ENCODE results near the gene TMPRSS9. TPM values are rescaled to one million over a fixed set of nuclear protein-coding genes. Genes with fewer than 3 reads are reported as not detected.

TMPRSS9 gene
- total and polyA plus RNA-seq, 2 of the 13 experiments (the other 11 are each of a cell fraction or from before 2014, with no cell fraction given) = 2.5 to 5.2 TPM

DNA sequence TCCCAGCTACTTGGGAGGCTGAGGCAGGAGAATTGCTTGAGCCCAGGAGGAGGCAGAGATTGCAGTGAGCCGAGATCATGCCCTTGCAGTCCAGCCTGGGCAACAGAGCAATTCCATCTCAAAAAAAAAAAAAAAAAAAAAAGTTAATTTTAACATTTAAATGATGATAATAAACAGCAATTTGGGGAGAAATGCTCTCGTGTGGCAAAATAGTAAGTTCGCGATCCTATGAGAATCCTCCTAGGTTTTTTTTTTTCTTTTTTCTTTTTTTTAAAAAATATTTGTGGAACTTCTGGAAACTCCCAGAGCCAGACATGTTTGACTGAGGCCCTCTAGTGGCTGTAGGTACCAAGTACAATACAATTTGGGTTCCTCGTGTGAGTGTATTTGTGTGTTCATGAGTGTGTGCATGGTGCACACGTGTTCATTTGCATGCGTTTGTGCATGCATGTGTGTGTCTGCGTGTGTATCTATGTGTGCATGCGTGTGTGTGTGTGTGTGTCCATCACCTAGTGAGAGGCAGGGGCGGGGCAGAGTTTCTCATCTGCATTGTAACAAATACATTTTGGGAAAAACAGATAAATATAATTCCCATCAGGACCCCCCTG, 31.2 kb downstream of the TMPRSS9 start (continued):
- TF ChIP-seq SIN3A (IDR thresholded peaks at IDR 0.05; ENCODE audit: borderline replicate concordance, low read depth, low read length) (no peak), ZNF570 (CRISPR knock-in tag; IDR thresholded peaks at IDR 0.05; ENCODE audit: borderline replicate concordance) (no peak), ZNF468 (CRISPR knock-in tag; IDR thresholded peaks at IDR 0.05) (no peak), MXI1 (IDR thresholded peaks at IDR 0.05; ENCODE audit: borderline replicate concordance, low read depth, low read length) (peak; percentile 55; the same call in 1 of the 3 replicates), KDM2A (CRISPR knock-in tag; IDR thresholded peaks at IDR 0.05; ENCODE audit: borderline replicate concordance, low read depth) (no peak), ZNF180 (CRISPR knock-in tag; IDR thresholded peaks at IDR 0.05; ENCODE audit: borderline replicate concordance, low read depth) (no peak), SMC3 (IDR thresholded peaks at IDR 0.05; ENCODE audit: low read length) (peak; percentile 61), FOXK2 (IDR thresholded peaks at IDR 0.05) (no peak), RAD21 (CRISPR knock-in tag; IDR thresholded peaks at IDR 0.05) (no peak), ZNF143 (CRISPR knock-in tag; IDR thresholded peaks at IDR 0.05) (no peak), ZNF460 (CRISPR knock-in tag; IDR thresholded peaks at IDR 0.05; ENCODE audit: borderline replicate concordance) (no peak; the same call in 1 of the 2 replicates), CBX5 (CRISPR knock-in tag; IDR thresholded peaks at IDR 0.05; ENCODE audit: borderline replicate concordance) (0 out of 2 replicates have a peak, but pooled peaks have one; percentile 23), FOXO1 (CRISPR knock-in tag; IDR thresholded peaks at IDR 0.05) (no peak)
- TF ChIP-seq, protein P1, sequence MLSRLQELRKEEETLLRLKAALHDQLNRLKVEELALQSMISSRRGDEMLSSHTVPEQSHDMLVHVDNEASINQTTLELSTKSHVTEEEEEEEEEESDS (CRISPR knock-in tag; IDR thresholded peaks at IDR 0.05; ENCODE audit: borderline replicate concordance) = no peak
- TF ChIP-seq, protein P2, sequence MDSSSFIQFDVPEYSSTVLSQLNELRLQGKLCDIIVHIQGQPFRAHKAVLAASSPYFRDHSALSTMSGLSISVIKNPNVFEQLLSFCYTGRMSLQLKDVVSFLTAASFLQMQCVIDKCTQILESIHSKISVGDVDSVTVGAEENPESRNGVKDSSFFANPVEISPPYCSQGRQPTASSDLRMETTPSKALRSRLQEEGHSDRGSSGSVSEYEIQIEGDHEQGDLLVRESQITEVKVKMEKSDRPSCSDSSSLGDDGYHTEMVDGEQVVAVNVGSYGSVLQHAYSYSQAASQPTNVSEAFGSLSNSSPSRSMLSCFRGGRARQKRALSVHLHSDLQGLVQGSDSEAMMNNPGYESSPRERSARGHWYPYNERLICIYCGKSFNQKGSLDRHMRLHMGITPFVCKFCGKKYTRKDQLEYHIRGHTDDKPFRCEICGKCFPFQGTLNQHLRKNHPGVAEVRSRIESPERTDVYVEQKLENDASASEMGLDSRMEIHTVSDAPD (CRISPR knock-in tag; IDR thresholded peaks at IDR 0.05) = no peak
- TF ChIP-seq, protein P3, sequence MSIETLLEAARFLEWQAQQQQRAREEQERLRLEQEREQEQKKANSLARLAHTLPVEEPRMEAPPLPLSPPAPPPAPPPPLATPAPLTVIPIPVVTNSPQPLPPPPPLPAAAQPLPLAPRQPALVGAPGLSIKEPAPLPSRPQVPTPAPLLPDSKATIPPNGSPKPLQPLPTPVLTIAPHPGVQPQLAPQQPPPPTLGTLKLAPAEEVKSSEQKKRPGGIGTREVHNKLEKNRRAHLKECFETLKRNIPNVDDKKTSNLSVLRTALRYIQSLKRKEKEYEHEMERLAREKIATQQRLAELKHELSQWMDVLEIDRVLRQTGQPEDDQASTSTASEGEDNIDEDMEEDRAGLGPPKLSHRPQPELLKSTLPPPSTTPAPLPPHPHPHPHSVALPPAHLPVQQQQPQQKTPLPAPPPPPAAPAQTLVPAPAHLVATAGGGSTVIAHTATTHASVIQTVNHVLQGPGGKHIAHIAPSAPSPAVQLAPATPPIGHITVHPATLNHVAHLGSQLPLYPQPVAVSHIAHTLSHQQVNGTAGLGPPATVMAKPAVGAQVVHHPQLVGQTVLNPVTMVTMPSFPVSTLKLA (IDR thresholded peaks at IDR 0.05) = peak; percentile 96
- TF ChIP-seq, protein P4, sequence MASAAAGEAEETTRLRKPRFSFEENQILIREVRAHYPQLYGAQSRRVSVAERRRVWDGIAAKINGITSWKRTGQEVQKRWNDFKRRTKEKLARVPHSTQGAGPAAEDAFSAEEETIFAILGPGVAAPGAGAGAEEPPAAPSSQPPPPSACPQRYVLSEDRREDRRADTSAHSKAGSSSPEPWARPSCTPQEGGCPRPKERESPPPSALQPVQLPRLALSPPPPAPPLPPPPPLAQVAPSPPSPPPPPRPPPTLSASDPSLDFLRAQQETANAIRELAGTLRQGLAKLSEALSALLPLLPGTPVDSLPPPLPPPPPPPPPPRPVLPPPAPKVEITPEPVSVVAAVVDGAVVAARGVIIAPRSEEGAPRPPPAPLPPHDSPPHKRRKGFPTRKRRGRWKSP (CRISPR knock-in tag; IDR thresholded peaks at IDR 0.05) = no peak
- TF ChIP-seq, protein P5, sequence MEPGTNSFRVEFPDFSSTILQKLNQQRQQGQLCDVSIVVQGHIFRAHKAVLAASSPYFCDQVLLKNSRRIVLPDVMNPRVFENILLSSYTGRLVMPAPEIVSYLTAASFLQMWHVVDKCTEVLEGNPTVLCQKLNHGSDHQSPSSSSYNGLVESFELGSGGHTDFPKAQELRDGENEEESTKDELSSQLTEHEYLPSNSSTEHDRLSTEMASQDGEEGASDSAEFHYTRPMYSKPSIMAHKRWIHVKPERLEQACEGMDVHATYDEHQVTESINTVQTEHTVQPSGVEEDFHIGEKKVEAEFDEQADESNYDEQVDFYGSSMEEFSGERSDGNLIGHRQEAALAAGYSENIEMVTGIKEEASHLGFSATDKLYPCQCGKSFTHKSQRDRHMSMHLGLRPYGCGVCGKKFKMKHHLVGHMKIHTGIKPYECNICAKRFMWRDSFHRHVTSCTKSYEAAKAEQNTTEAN (CRISPR knock-in tag; conservative IDR thresholded peaks at IDR 0.05) = peak; percentile 85
- TF ChIP-seq, protein P6, sequence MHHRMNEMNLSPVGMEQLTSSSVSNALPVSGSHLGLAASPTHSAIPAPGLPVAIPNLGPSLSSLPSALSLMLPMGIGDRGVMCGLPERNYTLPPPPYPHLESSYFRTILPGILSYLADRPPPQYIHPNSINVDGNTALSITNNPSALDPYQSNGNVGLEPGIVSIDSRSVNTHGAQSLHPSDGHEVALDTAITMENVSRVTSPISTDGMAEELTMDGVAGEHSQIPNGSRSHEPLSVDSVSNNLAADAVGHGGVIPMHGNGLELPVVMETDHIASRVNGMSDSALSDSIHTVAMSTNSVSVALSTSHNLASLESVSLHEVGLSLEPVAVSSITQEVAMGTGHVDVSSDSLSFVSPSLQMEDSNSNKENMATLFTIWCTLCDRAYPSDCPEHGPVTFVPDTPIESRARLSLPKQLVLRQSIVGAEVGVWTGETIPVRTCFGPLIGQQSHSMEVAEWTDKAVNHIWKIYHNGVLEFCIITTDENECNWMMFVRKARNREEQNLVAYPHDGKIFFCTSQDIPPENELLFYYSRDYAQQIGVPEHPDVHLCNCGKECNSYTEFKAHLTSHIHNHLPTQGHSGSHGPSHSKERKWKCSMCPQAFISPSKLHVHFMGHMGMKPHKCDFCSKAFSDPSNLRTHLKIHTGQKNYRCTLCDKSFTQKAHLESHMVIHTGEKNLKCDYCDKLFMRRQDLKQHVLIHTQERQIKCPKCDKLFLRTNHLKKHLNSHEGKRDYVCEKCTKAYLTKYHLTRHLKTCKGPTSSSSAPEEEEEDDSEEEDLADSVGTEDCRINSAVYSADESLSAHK (CRISPR knock-in tag; IDR thresholded peaks at IDR 0.05; ENCODE audit: borderline replicate concordance) = no peak
